ENCODE data around the gene ATG9B. TPM values are rescaled to one million over a fixed set of nuclear protein-coding genes. Genes with fewer than 3 reads are reported as not detected.
A peak's percentile ranks its signal among the peaks of the same experiment; 100 is the strongest.

The ATG9B gene
- polyA plus RNA-seq, 2 of the 4 experiments (the other 2 are of a cell fraction), result 0.06 to 0.23 TPM

GRCh38 chr7:151005566-151005965, 18.7 kb downstream of the ATG9B start:
- TF ChIP-seq TFCP2L1 (CRISPR knock-in tag; IDR thresholded peaks at IDR 0.05), result no peak
- TF ChIP-seq E2F6 (IDR thresholded peaks at IDR 0.05; ENCODE audit: borderline replicate concordance, low read depth), result no peak
- TF ChIP-seq EHF (CRISPR knock-in tag; IDR thresholded peaks at IDR 0.05), result no peak
- no peak for TF ChIP-seq CHD2 (IDR thresholded peaks at IDR 0.05; ENCODE audit: low read length, partially characterized antibody)
- TF ChIP-seq HES2 (IDR thresholded peaks at IDR 0.05), result no peak
- no peak for TF ChIP-seq FOXS1 (CRISPR knock-in tag; IDR thresholded peaks at IDR 0.05)
- TF ChIP-seq HOXA7 (CRISPR knock-in tag; IDR thresholded peaks at IDR 0.05), result no peak
- H3K4me3 ChIP-seq, result no peak overlapping the region
- ChIA-PET CTCF (interaction anchor here (1.2 to 11.2 kb wide), 6 partner anchors 15 to 108 kb away, joined by 3 to 110 read pairs (median 9); partner anchors contain the start of gene ATG9B), POLR2A (no interaction called here)
- 66% methylated on average over 9 of the region's 9 CpGs for WGBS (ENCODE audit: missing lambda C conversion rate)
- ATAC-seq, result no peak
- H3K4me1 ChIP-seq, result peaks cover 17% of the 10 kb centered on the region; the same call in 1 of the 3 replicates
- no peak for FAIRE-seq
- DNase-seq (ENCODE audit: low read depth in 1 of 2, low spot score in 1 of 2), result no peak
- H3K9me3 ChIP-seq, result no peaks in the 10 kb centered on the region
- no peak overlapping the region for H3K4me2 ChIP-seq
- no peak overlapping the region for H3K27ac ChIP-seq

GRCh38 chr7:151003572-151003971, 20.7 kb downstream of the ATG9B start:
- peak in 1 of 2 experiments; percentile 40 for DNase-seq (ENCODE audit: low read depth in 1 of 2, low spot score in 1 of 2)
- ChIA-PET CTCF (interaction anchor here (1.0 to 11.2 kb wide), 4 partner anchors 17 to 108 kb away, joined by 3 to 110 read pairs (median 16); partner anchors contain the start of gene ATG9B), POLR2A (no interaction called here)
- Histone ChIP-seq H3K27ac (no peak overlapping the region), H3K4me3 (no peak overlapping the region), H3K9me3 (no peaks in the 10 kb centered on the region), H3K4me2 (0 out of 3 replicates have a peak overlapping the region, but pooled peaks have one; percentile 21), H3K4me1 (0 out of 3 replicates have a peak, but pooled peaks cover 5% of the 10 kb centered on the region)
- 11% methylated on average over 12 of the region's 12 CpGs for WGBS (ENCODE audit: missing lambda C conversion rate)
- ATAC-seq, result peak; percentile 37 to 40; a peak in 4 of 6 replicates
- TF ChIP-seq TP53 (CRISPR knock-in tag; IDR thresholded peaks at IDR 0.05) (no peak), FOSL2 (IDR thresholded peaks at IDR 0.05) (no peak), FOSL2 (CRISPR knock-in tag; IDR thresholded peaks at IDR 0.05) (peak; percentile 5; the same call in 1 of the 2 replicates), MAFK (IDR thresholded peaks at IDR 0.05; ENCODE audit: partially characterized antibody) (no peak), FOSB (CRISPR knock-in tag; IDR thresholded peaks at IDR 0.05) (no peak), RAD21 (conservative IDR thresholded peaks at IDR 0.05 in 1 of 2, IDR thresholded peaks at IDR 0.05 in 1 of 2) (no peak), CHD2 (IDR thresholded peaks at IDR 0.05; ENCODE audit: low read length, partially characterized antibody) (no peak)
- no peak for FAIRE-seq

GRCh38 chr7:151001546-151001945, 22.7 kb downstream of the ATG9B start:
- 0 out of 3 replicates have a peak, but pooled peaks cover 5% of the 10 kb centered on the region for H3K4me1 ChIP-seq
- no peaks in the 10 kb centered on the region for H3K9me3 ChIP-seq
- no peak overlapping the region for H3K4me3 ChIP-seq
- ChIA-PET POLR2A (no interaction called here), CTCF (interaction anchor here (0.7 to 11.2 kb wide), 3 partner anchors 17 to 54 kb away, joined by 3 to 110 read pairs (median 4); partner anchors contain the start of gene ATG9B)
- no peak for FAIRE-seq
- 93% methylated on average over 15 of the region's 16 CpGs for WGBS (ENCODE audit: missing lambda C conversion rate)
- no peak for DNase-seq (ENCODE audit: low read depth in 1 of 2, low spot score in 1 of 2)
- TF ChIP-seq GATA3 (IDR thresholded peaks at IDR 0.05; ENCODE audit: borderline replicate concordance) (no peak), HOXB13 (CRISPR knock-in tag; IDR thresholded peaks at IDR 0.05; ENCODE audit: low read depth) (no peak), KDM5A (IDR thresholded peaks at IDR 0.05) (no peak), MAX (IDR thresholded peaks at IDR 0.05) (no peak), ZFP36 (IDR thresholded peaks at IDR 0.05; ENCODE audit: borderline replicate concordance, partially characterized antibody) (no peak), TP53 (CRISPR knock-in tag; IDR thresholded peaks at IDR 0.05) (no peak), NPAS2 (CRISPR knock-in tag; IDR thresholded peaks at IDR 0.05; ENCODE audit: borderline replicate concordance) (no peak), FOXS1 (CRISPR knock-in tag; IDR thresholded peaks at IDR 0.05) (no peak), ZSCAN20 (CRISPR knock-in tag; IDR thresholded peaks at IDR 0.05) (no peak), CBX8 (IDR thresholded peaks at IDR 0.05) (no peak), HOXB5 (CRISPR knock-in tag; IDR thresholded peaks at IDR 0.05) (no peak), CHD2 (IDR thresholded peaks at IDR 0.05; ENCODE audit: low read length, partially characterized antibody) (no peak), RARB (CRISPR knock-in tag; IDR thresholded peaks at IDR 0.05) (no peak)
- H3K27ac ChIP-seq, result no peak overlapping the region
- no peak for ATAC-seq
- no peak overlapping the region for H3K4me2 ChIP-seq

All from A549 (cell line).